ENCODE results near the gene IFNA13. TPM values are rescaled to one million over a fixed set of nuclear protein-coding genes. Genes with fewer than 3 reads are reported as not detected.

Gene IFNA13
- total RNA-seq, 3 donors from 2014 or later: not detected

GRCh38 chr9:21398955-21399489 is 31.2 kb upstream of the IFNA13 start:
- Histone ChIP-seq H3K4me3 (no peak overlapping the region), H3K4me1 (ENCODE audit: low read depth) (peaks cover 6% of the 10 kb centered on the region), H3K9me3 (no peaks in the 10 kb centered on the region), H3K36me3 (ENCODE audit: low read depth) (no peaks in the 10 kb centered on the region)
- ATAC-seq (no peak), DNase-seq (no peak)
- TF ChIP-seq, protein P1, sequence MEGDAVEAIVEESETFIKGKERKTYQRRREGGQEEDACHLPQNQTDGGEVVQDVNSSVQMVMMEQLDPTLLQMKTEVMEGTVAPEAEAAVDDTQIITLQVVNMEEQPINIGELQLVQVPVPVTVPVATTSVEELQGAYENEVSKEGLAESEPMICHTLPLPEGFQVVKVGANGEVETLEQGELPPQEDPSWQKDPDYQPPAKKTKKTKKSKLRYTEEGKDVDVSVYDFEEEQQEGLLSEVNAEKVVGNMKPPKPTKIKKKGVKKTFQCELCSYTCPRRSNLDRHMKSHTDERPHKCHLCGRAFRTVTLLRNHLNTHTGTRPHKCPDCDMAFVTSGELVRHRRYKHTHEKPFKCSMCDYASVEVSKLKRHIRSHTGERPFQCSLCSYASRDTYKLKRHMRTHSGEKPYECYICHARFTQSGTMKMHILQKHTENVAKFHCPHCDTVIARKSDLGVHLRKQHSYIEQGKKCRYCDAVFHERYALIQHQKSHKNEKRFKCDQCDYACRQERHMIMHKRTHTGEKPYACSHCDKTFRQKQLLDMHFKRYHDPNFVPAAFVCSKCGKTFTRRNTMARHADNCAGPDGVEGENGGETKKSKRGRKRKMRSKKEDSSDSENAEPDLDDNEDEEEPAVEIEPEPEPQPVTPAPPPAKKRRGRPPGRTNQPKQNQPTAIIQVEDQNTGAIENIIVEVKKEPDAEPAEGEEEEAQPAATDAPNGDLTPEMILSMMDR (IDR thresholded peaks at IDR 0.05): no peak
- intact Hi-C loops (cut with DNase I, micrococcal nuclease): no loop called here

DNA sequence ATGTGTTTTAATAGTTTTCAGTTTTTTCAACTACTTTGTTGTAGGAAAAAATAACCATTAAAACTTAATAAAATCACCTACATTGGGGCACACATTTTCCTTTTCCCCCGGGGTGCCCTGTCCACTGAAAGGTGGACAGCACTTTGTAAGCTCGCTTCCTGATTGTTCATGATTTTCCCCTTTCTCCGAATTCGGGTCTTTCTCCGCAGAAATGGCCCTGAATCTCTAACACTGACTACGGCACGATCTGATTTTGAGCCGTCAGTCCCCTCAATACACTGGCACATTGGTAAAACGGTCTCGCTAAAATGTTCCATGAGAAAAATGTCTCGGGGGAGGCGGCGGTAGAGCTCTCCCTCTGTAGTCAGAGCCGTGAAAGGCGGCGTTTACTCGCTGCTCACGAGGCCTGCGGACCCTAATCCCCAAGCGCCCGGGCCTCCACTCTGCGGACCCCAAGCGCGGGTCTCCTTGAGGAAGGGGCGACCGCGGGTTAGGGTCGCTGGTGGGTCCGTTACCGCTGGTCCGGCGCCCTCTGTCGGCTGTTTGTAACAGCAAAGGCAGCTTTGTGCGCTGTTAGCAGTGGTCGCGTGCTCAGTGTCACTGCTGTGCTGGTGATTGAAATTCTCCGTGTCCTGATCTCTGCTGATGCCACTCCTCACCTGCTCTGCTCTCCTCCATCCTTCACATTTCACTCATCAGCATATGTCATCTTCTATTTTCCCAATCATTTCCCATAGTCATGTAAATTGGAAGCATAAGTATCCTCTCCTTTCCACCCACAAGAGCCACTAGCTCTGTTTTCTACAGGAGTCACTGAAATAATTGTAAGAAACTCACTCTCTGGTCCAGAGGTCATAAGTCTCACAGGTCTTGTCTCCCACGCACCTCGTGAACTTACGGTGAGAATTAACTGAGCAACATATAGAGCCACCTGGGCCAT is 28.2 kb upstream of the IFNA13 start:
- TF ChIP-seq, protein P1 (IDR thresholded peaks at IDR 0.05): peak; percentile 58
- H3K36me3 ChIP-seq (ENCODE audit: low read depth): no peaks in the 10 kb centered on the region
- H3K4me1 ChIP-seq (ENCODE audit: low read depth): no peaks in the 10 kb centered on the region
- ATAC-seq: peak; percentile 62
- no peaks in the 10 kb centered on the region for H3K9me3 ChIP-seq
- DNase-seq: peak; percentile 53 to 72 (median 56)
- intact Hi-C loops (cut with DNase I, micrococcal nuclease): no loop called here
- H3K4me3 ChIP-seq: no peak overlapping the region

GRCh38 chr9:21392270-21392669 is 24.4 kb upstream of the IFNA13 start:
- Histone ChIP-seq H3K4me1 (ENCODE audit: low read depth) (no peaks in the 10 kb centered on the region), H3K36me3 (ENCODE audit: low read depth) (no peaks in the 10 kb centered on the region), H3K9me3 (no peaks in the 10 kb centered on the region), H3K4me3 (no peak overlapping the region)
- intact Hi-C loops (cut with DNase I, micrococcal nuclease): loop anchor here in 1 of 2 donors (5.0 kb wide), 1 partner anchor 75 kb away; no protein-coding TSS in a partner anchor
- DNase-seq (no peak), ATAC-seq (peak; percentile 80)
- TF ChIP-seq, protein P1 (IDR thresholded peaks at IDR 0.05): no peak

DNA sequence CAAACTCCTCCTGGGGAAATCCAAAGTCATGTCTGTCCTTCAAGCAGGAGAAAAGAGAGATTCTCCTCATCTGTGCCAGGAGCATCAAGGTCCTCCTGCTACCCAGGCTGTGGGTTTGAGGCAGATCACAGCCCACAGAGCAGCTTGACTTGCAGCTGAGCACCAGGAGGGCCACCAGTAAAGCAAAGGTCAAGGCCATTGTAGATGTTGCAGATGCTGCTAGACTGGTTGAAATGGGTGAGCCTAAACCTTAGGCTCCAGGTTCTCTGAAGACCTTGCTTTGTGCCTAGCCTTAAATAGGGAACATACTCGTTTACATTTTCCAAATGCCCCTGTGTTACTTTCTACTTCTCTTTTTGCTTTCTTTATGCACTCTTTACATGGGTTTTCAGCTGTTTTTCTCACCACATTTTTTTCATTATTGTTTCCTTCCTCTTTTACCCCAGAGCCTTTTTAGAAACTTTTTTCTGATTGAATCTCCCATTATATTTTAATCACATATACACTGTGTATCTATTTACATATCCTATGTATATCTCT is 17.3 kb upstream of the IFNA13 start, which contains the start of gene IFNA2:
Gene IFNA2 (minus strand): TSS at position 268 of the 540 bp plus-strand sequence. CDS start 69 bp downstream, at position 199.
- DNase-seq (no peak), ATAC-seq (no peak)
- TF ChIP-seq, protein P1 (IDR thresholded peaks at IDR 0.05): no peak
- intact Hi-C loops (cut with DNase I, micrococcal nuclease): no loop called here
- no peak within 1 kb of the TSS for H3K4me3 ChIP-seq
- no peaks in the 10 kb centered on the region for H3K9me3 ChIP-seq
- H3K36me3 ChIP-seq (ENCODE audit: low read depth): no peaks in the 10 kb centered on the region
- H3K4me1 ChIP-seq (ENCODE audit: low read depth): no peaks in the 10 kb centered on the region

DNA sequence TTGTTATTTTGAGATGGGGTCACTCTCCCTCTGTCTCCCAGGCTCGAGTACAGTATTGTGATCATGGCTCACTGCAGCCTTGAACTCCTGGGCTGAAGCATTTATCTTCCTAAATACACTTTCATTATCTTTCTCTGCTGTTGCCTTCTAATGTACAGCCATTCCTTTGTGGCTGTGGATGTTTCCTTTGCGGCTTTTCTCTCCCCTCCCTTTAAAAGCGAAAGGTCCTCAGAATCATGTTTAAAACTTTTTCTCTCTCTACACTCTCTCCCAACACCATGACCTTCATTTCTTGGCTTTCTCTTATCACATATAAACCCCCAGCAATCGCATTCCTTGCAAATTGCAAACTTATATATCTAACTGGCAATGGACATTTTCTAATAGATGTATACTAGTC is 15.8 kb upstream of the IFNA13 start:
- H3K4me1 ChIP-seq (ENCODE audit: low read depth): no peaks in the 10 kb centered on the region
- DNase-seq (no peak), ATAC-seq (no peak)
- H3K4me3 ChIP-seq: no peak overlapping the region
- TF ChIP-seq, protein P1 (IDR thresholded peaks at IDR 0.05): no peak
- intact Hi-C loops (cut with DNase I, micrococcal nuclease): no loop called here
- no peaks in the 10 kb centered on the region for H3K36me3 ChIP-seq (ENCODE audit: low read depth)
- H3K9me3 ChIP-seq: no peaks in the 10 kb centered on the region

All from mucosa of descending colon (tissue), 3 donors.